H4 (cell line): ENCODE measurements around the gene TRIM72. TPM values are rescaled to one million over a fixed set of nuclear protein-coding genes. Genes with fewer than 3 reads are reported as not detected.

Experiments used
- total RNA-seq: library from RNA; depleted of rRNA; stranded (reverse); fragments of >200 nt; shearing (Covaris generic); gene quantifications from 2 replicates; pipeline ENCODE4 v1.2.3, GENCODE V29; 2014; rRNA removed

Gene TRIM72
- total RNA-seq, 1 experiment from 2014 or later = not detected

Other genes starting within 250 kb of the TRIM72 start
- 0.68 and 1.0 TPM in 2 replicates for gene HSD3B7, start 228.9 kb upstream of the TRIM72 start, total RNA-seq
- 0.04 TPM in 1 of 2 replicates, not detected in the other for gene STX1B, start 203.5 kb upstream of the TRIM72 start, total RNA-seq
- 10.5 and 15.7 TPM in 2 replicates for gene STX4, start 180.6 kb upstream of the TRIM72 start, total RNA-seq
- gene ZNF668, start 139.9 kb upstream of the TRIM72 start, total RNA-seq = 5.6 and 7.0 TPM in 2 replicates
- 6.4 and 6.9 TPM in 2 replicates for gene ZNF646, start 139.7 kb upstream of the TRIM72 start, total RNA-seq
- 0.14 and 0.31 TPM in 2 replicates for gene PRSS53, start 125.2 kb upstream of the TRIM72 start, total RNA-seq
- gene VKORC1, start 119.3 kb upstream of the TRIM72 start, total RNA-seq = 75.1 and 81.7 TPM in 2 replicates
- 32.7 and 38.6 TPM in 2 replicates for gene BCKDK, start 105.7 kb upstream of the TRIM72 start, total RNA-seq
- 37.9 and 40.8 TPM in 2 replicates for gene KAT8, start 96.5 kb upstream of the TRIM72 start, total RNA-seq
- 0.04 TPM in 1 of 2 replicates, not detected in the other for gene PRSS8, start 78.4 kb upstream of the TRIM72 start, total RNA-seq
- gene PRSS36, start 64.1 kb upstream of the TRIM72 start, total RNA-seq = 0.12 TPM in 1 of 2 replicates, not detected in the other
- gene FUS, start 34.0 kb upstream of the TRIM72 start, total RNA-seq = 21.5 and 25.8 TPM in 2 replicates
- not detected in 2 replicates for gene PYCARD, start 11.4 kb upstream of the TRIM72 start, total RNA-seq
- not detected in 2 replicates for gene PYDC1, start 3.0 kb downstream of the TRIM72 start, total RNA-seq
- 0.02 TPM in 2 replicates for gene ITGAM, start 45.9 kb downstream of the TRIM72 start, total RNA-seq
- gene ITGAX, start 141.1 kb downstream of the TRIM72 start, total RNA-seq = 1.8 and 4.4 TPM in 2 replicates
- gene ITGAD, start 179.2 kb downstream of the TRIM72 start, total RNA-seq = not detected in 2 replicates
- not detected in 2 replicates for gene COX6A2, start 214.2 kb downstream of the TRIM72 start, total RNA-seq
- 0.08 TPM in 1 of 2 replicates, not detected in the other for gene ZNF843, start 228.7 kb downstream of the TRIM72 start, total RNA-seq
- gene ARMC5, start 245.4 kb downstream of the TRIM72 start, total RNA-seq = 5.2 and 5.5 TPM in 2 replicates